Liver (tissue), 3 donors: ENCODE measurements around the gene ADAP1.

Source experiments
- EGR1 ChIP-seq, 2 donors: IDR thresholded peaks; 2 replicates each; pipeline ENCODE4 v1.6.1; 2016 to 2018; ENCODE audit warnings: antibody characterized with exemption in 2 of 2, low read depth in 2 of 2
- GABPA ChIP-seq, 2 donors: IDR thresholded peaks in 1 of 2; conservative IDR thresholded peaks in 1 of 2; 2 replicates each; pipeline ENCODE4 v1.6.1; 2016; ENCODE audit warnings: antibody characterized with exemption in 2 of 2, mild to moderate bottlenecking in 1 of 2, moderate library complexity in 1 of 2
- HNF4G ChIP-seq: IDR thresholded peaks from 2 replicates; pipeline ENCODE4 v1.6.1; 2016; ENCODE audit warnings: antibody characterized with exemption
- JUND ChIP-seq, 2 donors: IDR thresholded peaks; 2 replicates each; pipeline ENCODE4 v1.6.1; 2016; ENCODE audit warnings: antibody characterized with exemption in 2 of 2
- NR2F2 ChIP-seq: IDR thresholded peaks from 2 replicates; pipeline ENCODE4 v1.6.1; 2016; ENCODE audit warnings: antibody characterized with exemption
- RAD21 ChIP-seq, 2 donors: IDR thresholded peaks; 2 replicates each; pipeline ENCODE4 v1.6.1; 2016; ENCODE audit warnings: antibody characterized with exemption in 2 of 2, mild to moderate bottlenecking in 2 of 2
- RXRA ChIP-seq, 2 donors: IDR thresholded peaks; 2 replicates each; pipeline ENCODE4 v1.6.1; 2017 to 2018; ENCODE audit warnings: antibody characterized with exemption in 2 of 2, mild to moderate bottlenecking in 1 of 2
- SP1 ChIP-seq: IDR thresholded peaks from 2 replicates; pipeline ENCODE4 v1.6.1; 2018; ENCODE audit warnings: antibody characterized with exemption, mild to moderate bottlenecking
- YY1 ChIP-seq: IDR thresholded peaks from 2 replicates; pipeline ENCODE4 v1.6.1; 2016; ENCODE audit warnings: antibody characterized with exemption, mild to moderate bottlenecking
- TF ChIP-seq, protein P1 (sequence below): fragments of 150-350 bp; IDR thresholded peaks from 2 replicates; pipeline ENCODE4 v1.5.1; 2017; ENCODE audit warnings: improper control_type of control experiment, low read depth, low read length; ENCODE audit not compliant: missing input control
- TF ChIP-seq, protein P2 (sequence below): IDR thresholded peaks from 2 replicates; pipeline ENCODE4 v1.6.1; 2016; ENCODE audit warnings: antibody characterized with exemption
- TF ChIP-seq, protein P3 (sequence below): IDR thresholded peaks from 2 replicates; pipeline ENCODE4 v1.6.1; 2016; ENCODE audit warnings: antibody characterized with exemption, mild to moderate bottlenecking
- TF ChIP-seq, protein P4 (sequence below): IDR thresholded peaks from 2 replicates; pipeline ENCODE4 v1.6.1; 2016; ENCODE audit warnings: antibody characterized with exemption
- TF ChIP-seq, protein P5 (sequence below): IDR thresholded peaks from 2 replicates; pipeline ENCODE4 v1.6.1; 2016; ENCODE audit warnings: antibody characterized with exemption
- donor health status: healthy.
- donor health status: healthy.

DNA sequence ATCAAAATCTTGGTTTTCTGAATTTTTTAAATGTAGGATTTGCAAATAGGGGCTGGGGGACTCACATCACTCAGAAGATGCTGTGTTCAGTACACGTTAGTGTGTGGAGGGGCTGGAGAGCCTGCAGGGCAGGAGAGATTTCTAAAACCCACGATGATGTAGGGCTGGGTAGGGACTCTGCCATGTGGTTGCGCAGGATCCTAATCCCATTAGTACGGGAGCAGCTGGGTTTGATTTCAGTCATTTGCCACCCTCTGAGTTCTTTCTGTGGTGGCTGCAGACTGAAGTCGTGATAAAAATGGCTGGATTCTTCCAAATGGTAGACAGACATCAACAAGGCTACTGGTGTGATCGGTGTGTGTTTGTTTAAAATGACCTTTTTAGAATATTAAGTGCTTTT is 92.3 kb downstream of the ADAP1 start:
- TF ChIP-seq, protein P1, sequence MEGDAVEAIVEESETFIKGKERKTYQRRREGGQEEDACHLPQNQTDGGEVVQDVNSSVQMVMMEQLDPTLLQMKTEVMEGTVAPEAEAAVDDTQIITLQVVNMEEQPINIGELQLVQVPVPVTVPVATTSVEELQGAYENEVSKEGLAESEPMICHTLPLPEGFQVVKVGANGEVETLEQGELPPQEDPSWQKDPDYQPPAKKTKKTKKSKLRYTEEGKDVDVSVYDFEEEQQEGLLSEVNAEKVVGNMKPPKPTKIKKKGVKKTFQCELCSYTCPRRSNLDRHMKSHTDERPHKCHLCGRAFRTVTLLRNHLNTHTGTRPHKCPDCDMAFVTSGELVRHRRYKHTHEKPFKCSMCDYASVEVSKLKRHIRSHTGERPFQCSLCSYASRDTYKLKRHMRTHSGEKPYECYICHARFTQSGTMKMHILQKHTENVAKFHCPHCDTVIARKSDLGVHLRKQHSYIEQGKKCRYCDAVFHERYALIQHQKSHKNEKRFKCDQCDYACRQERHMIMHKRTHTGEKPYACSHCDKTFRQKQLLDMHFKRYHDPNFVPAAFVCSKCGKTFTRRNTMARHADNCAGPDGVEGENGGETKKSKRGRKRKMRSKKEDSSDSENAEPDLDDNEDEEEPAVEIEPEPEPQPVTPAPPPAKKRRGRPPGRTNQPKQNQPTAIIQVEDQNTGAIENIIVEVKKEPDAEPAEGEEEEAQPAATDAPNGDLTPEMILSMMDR = no peak
- TF ChIP-seq EGR1 (IDR thresholded peaks at IDR 0.05; ENCODE audit: low read depth in 2 of 2) = no peak
- no peak for TF ChIP-seq YY1
- TF ChIP-seq, protein P2, sequence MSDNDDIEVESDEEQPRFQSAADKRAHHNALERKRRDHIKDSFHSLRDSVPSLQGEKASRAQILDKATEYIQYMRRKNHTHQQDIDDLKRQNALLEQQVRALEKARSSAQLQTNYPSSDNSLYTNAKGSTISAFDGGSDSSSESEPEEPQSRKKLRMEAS = no peak
- no peak for TF ChIP-seq RXRA (IDR thresholded peaks at IDR 0.05)
- TF ChIP-seq, protein P3, sequence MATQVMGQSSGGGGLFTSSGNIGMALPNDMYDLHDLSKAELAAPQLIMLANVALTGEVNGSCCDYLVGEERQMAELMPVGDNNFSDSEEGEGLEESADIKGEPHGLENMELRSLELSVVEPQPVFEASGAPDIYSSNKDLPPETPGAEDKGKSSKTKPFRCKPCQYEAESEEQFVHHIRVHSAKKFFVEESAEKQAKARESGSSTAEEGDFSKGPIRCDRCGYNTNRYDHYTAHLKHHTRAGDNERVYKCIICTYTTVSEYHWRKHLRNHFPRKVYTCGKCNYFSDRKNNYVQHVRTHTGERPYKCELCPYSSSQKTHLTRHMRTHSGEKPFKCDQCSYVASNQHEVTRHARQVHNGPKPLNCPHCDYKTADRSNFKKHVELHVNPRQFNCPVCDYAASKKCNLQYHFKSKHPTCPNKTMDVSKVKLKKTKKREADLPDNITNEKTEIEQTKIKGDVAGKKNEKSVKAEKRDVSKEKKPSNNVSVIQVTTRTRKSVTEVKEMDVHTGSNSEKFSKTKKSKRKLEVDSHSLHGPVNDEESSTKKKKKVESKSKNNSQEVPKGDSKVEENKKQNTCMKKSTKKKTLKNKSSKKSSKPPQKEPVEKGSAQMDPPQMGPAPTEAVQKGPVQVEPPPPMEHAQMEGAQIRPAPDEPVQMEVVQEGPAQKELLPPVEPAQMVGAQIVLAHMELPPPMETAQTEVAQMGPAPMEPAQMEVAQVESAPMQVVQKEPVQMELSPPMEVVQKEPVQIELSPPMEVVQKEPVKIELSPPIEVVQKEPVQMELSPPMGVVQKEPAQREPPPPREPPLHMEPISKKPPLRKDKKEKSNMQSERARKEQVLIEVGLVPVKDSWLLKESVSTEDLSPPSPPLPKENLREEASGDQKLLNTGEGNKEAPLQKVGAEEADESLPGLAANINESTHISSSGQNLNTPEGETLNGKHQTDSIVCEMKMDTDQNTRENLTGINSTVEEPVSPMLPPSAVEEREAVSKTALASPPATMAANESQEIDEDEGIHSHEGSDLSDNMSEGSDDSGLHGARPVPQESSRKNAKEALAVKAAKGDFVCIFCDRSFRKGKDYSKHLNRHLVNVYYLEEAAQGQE = no peak
- no peak for TF ChIP-seq JUND (IDR thresholded peaks at IDR 0.05)
- TF ChIP-seq GABPA (IDR thresholded peaks at IDR 0.05 in 1 of 2, conservative IDR thresholded peaks at IDR 0.05 in 1 of 2) = no peak
- TF ChIP-seq, protein P4, sequence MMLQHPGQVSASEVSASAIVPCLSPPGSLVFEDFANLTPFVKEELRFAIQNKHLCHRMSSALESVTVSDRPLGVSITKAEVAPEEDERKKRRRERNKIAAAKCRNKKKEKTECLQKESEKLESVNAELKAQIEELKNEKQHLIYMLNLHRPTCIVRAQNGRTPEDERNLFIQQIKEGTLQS = no peak
- no peak for TF ChIP-seq SP1
- TF ChIP-seq, protein P5, sequence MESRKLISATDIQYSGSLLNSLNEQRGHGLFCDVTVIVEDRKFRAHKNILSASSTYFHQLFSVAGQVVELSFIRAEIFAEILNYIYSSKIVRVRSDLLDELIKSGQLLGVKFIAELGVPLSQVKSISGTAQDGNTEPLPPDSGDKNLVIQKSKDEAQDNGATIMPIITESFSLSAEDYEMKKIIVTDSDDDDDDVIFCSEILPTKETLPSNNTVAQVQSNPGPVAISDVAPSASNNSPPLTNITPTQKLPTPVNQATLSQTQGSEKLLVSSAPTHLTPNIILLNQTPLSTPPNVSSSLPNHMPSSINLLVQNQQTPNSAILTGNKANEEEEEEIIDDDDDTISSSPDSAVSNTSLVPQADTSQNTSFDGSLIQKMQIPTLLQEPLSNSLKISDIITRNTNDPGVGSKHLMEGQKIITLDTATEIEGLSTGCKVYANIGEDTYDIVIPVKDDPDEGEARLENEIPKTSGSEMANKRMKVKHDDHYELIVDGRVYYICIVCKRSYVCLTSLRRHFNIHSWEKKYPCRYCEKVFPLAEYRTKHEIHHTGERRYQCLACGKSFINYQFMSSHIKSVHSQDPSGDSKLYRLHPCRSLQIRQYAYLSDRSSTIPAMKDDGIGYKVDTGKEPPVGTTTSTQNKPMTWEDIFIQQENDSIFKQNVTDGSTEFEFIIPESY = no peak
- no peak for TF ChIP-seq HNF4G
- TF ChIP-seq NR2F2 = no peak
- TF ChIP-seq RAD21 (IDR thresholded peaks at IDR 0.05) = no peak
